ENCODE data around the gene SLC35F3.

DNA sequence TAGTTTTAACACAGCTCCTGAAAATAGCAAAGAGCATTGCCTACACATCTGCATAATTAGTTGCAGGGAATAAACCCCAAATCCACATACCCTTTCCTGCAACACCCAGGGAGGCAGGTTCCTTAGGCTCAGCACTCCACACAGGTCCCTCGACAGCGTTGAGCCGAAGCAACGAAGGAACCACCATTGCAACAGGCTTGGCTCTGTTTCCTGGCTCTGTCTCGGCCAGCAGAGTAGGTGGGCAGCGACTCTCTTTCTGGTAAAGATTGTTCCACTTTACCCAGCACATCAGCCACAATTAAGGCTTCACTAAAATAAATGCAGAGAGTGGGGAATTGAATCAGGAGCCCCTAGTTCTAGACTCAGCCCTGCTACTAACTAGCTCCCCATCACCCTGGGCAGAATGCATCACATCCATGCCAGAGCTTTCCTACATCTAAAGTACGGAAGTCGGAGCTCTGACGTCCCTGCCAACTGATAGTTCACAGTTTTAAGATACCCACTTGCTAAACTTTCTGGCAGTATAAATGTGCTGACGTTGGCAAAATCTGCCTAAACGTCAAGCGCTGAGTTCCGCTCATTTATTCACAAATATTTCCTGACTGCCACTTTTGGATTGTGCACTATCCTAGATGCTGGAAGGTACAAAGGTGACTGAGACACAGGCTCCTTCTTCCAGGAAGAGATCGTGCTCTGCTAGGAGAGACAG lies 389.8 kb downstream of the SLC35F3 start:
- TF ChIP-seq, protein P1, sequence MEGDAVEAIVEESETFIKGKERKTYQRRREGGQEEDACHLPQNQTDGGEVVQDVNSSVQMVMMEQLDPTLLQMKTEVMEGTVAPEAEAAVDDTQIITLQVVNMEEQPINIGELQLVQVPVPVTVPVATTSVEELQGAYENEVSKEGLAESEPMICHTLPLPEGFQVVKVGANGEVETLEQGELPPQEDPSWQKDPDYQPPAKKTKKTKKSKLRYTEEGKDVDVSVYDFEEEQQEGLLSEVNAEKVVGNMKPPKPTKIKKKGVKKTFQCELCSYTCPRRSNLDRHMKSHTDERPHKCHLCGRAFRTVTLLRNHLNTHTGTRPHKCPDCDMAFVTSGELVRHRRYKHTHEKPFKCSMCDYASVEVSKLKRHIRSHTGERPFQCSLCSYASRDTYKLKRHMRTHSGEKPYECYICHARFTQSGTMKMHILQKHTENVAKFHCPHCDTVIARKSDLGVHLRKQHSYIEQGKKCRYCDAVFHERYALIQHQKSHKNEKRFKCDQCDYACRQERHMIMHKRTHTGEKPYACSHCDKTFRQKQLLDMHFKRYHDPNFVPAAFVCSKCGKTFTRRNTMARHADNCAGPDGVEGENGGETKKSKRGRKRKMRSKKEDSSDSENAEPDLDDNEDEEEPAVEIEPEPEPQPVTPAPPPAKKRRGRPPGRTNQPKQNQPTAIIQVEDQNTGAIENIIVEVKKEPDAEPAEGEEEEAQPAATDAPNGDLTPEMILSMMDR (IDR thresholded peaks at IDR 0.05; ENCODE audit: low read depth, low read length, missing input control), result no peak
- TF ChIP-seq, protein P2, sequence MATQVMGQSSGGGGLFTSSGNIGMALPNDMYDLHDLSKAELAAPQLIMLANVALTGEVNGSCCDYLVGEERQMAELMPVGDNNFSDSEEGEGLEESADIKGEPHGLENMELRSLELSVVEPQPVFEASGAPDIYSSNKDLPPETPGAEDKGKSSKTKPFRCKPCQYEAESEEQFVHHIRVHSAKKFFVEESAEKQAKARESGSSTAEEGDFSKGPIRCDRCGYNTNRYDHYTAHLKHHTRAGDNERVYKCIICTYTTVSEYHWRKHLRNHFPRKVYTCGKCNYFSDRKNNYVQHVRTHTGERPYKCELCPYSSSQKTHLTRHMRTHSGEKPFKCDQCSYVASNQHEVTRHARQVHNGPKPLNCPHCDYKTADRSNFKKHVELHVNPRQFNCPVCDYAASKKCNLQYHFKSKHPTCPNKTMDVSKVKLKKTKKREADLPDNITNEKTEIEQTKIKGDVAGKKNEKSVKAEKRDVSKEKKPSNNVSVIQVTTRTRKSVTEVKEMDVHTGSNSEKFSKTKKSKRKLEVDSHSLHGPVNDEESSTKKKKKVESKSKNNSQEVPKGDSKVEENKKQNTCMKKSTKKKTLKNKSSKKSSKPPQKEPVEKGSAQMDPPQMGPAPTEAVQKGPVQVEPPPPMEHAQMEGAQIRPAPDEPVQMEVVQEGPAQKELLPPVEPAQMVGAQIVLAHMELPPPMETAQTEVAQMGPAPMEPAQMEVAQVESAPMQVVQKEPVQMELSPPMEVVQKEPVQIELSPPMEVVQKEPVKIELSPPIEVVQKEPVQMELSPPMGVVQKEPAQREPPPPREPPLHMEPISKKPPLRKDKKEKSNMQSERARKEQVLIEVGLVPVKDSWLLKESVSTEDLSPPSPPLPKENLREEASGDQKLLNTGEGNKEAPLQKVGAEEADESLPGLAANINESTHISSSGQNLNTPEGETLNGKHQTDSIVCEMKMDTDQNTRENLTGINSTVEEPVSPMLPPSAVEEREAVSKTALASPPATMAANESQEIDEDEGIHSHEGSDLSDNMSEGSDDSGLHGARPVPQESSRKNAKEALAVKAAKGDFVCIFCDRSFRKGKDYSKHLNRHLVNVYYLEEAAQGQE (IDR thresholded peaks at IDR 0.05), result no peak
- TF ChIP-seq RAD21 (IDR thresholded peaks at IDR 0.05) (no peak), TAF1 (conservative IDR thresholded peaks at IDR 0.05) (no peak)
- TF ChIP-seq, protein P3, sequence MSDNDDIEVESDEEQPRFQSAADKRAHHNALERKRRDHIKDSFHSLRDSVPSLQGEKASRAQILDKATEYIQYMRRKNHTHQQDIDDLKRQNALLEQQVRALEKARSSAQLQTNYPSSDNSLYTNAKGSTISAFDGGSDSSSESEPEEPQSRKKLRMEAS (IDR thresholded peaks at IDR 0.05), result no peak
- TF ChIP-seq, protein P4, sequence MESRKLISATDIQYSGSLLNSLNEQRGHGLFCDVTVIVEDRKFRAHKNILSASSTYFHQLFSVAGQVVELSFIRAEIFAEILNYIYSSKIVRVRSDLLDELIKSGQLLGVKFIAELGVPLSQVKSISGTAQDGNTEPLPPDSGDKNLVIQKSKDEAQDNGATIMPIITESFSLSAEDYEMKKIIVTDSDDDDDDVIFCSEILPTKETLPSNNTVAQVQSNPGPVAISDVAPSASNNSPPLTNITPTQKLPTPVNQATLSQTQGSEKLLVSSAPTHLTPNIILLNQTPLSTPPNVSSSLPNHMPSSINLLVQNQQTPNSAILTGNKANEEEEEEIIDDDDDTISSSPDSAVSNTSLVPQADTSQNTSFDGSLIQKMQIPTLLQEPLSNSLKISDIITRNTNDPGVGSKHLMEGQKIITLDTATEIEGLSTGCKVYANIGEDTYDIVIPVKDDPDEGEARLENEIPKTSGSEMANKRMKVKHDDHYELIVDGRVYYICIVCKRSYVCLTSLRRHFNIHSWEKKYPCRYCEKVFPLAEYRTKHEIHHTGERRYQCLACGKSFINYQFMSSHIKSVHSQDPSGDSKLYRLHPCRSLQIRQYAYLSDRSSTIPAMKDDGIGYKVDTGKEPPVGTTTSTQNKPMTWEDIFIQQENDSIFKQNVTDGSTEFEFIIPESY (IDR thresholded peaks at IDR 0.05), result no peak
